Chondrocyte (in vitro differentiated cells): ENCODE measurements around the gene TRMT5. TPM values are rescaled to one million over a fixed set of nuclear protein-coding genes. Genes with fewer than 3 reads are reported as not detected.

Experiments used
- DNase-seq: peaks from one replicate; pipeline ENCODE4 v3.0.0; 2021; ENCODE audit warnings: mixed read lengths, low spot score
- H3K27ac Mint-ChIP-seq: one replicate; pipeline ENCODE4 v1.8.0; 2021; ENCODE audit warnings: mild to moderate bottlenecking, moderate library complexity, mixed read lengths; ENCODE audit not compliant: unreplicated experiment
- H3K27me3 Mint-ChIP-seq: 2 replicates; pipeline ENCODE4 v1.8.0; 2021; ENCODE audit warnings: low read depth, mixed read lengths
- H3K36me3 Mint-ChIP-seq: 2 replicates; pipeline ENCODE4 v1.8.0; 2021; ENCODE audit warnings: low read depth, mixed read lengths
- H3K4me1 Mint-ChIP-seq: 2 replicates; pipeline ENCODE4 v1.8.0; 2021; ENCODE audit warnings: low read depth, mild to moderate bottlenecking, mixed read lengths
- H3K4me3 Mint-ChIP-seq: one replicate; pipeline ENCODE4 v1.8.0; 2021; ENCODE audit warnings: mild to moderate bottlenecking, moderate library complexity, mixed read lengths; ENCODE audit not compliant: unreplicated experiment
- H3K9me3 Mint-ChIP-seq: 2 replicates; pipeline ENCODE4 v1.8.0; 2021; ENCODE audit warnings: low read depth, mixed read lengths
- CTCF ChIP-seq: fragments of 200-600 bp; sonication (generic); IDR thresholded peaks from 2 replicates; pipeline ENCODE4 v1.5.0; 2021; ENCODE audit warnings: antibody characterized with exemption, mild to moderate bottlenecking, moderate library complexity
- total RNA-seq: library from RNA; stranded (reverse); gene quantifications from 3 replicates; pipeline ENCODE4 v1.2.1, GENCODE V29; 2021

The TRMT5 gene
- total RNA-seq, 1 donor from 2014 or later = 12.6 TPM

GRCh38 chr14:60956632-60957031 lies 24.2 kb downstream of the TRMT5 start:
- no peak overlapping the region for H3K27ac Mint-ChIP-seq
- no peak overlapping the region for H3K4me3 Mint-ChIP-seq
- DNase-seq = no peak
- peaks cover 9% of the 10 kb centered on the region for H3K4me1 Mint-ChIP-seq
- peaks cover 36% of the 10 kb centered on the region for H3K36me3 Mint-ChIP-seq
- no peak for TF ChIP-seq CTCF
- peaks cover 44% of the 10 kb centered on the region for H3K9me3 Mint-ChIP-seq
- no peaks in the 10 kb centered on the region for H3K27me3 Mint-ChIP-seq

- Mint-ChIP-seq H3K9me3 (peaks cover 42% of the 10 kb centered on the region), H3K4me3 (no peak overlapping the region)
- DNase-seq = no peak
Observed at GRCh38 chr14:60956202-60956601, 24.7 kb downstream of the TRMT5 start.

GRCh38 chr14:60951776-60952435 lies 29.0 kb downstream of the TRMT5 start:
- Mint-ChIP-seq H3K27ac (no peak overlapping the region), H3K9me3 (peaks cover 17% of the 10 kb centered on the region)
- no peak for TF ChIP-seq CTCF

More at GRCh38 chr14:60956202-60956601, 24.7 kb downstream of the TRMT5 start:
- Mint-ChIP-seq H3K36me3 (peaks cover 34% of the 10 kb centered on the region), H3K4me1 (peaks cover 5% of the 10 kb centered on the region), H3K27ac (no peak overlapping the region), H3K27me3 (no peaks in the 10 kb centered on the region)
- TF ChIP-seq CTCF = no peak

GRCh38 chr14:60946773-60947172 lies 34.1 kb downstream of the TRMT5 start:
- peaks cover 4% of the 10 kb centered on the region for H3K36me3 Mint-ChIP-seq
- no peaks in the 10 kb centered on the region for H3K9me3 Mint-ChIP-seq
- no peaks in the 10 kb centered on the region for H3K27me3 Mint-ChIP-seq
- no peak for TF ChIP-seq CTCF
- H3K4me3 Mint-ChIP-seq = no peak overlapping the region
- peaks cover 35% of the 10 kb centered on the region for H3K4me1 Mint-ChIP-seq
- no peak for DNase-seq
- no peak overlapping the region for H3K27ac Mint-ChIP-seq

More at GRCh38 chr14:60951776-60952435, 29.0 kb downstream of the TRMT5 start:
- Mint-ChIP-seq H3K4me1 (peaks cover 15% of the 10 kb centered on the region), H3K36me3 (peaks cover 16% of the 10 kb centered on the region), H3K4me3 (no peak overlapping the region), H3K27me3 (no peaks in the 10 kb centered on the region)
- DNase-seq = no peak

GRCh38 chr14:60945984-60946383 lies 34.9 kb downstream of the TRMT5 start:
- TF ChIP-seq CTCF = no peak
- Mint-ChIP-seq H3K27ac (peak overlapping the region; percentile 1), H3K4me1 (peaks cover 35% of the 10 kb centered on the region), H3K36me3 (peaks cover 6% of the 10 kb centered on the region), H3K4me3 (no peak overlapping the region), H3K9me3 (no peaks in the 10 kb centered on the region), H3K27me3 (no peaks in the 10 kb centered on the region)
- no peak for DNase-seq
